Endometrial microvascular endothelial cells (primary cell): ENCODE measurements around the gene TAL1. TPM values are rescaled to one million over a fixed set of nuclear protein-coding genes. Genes with fewer than 3 reads are reported as not detected.

Experiments
- in situ Hi-C: cut with HindIII; loops from 2 replicates; pipeline ENCODE4 v1.10.0; 2017; ENCODE audit warnings: low sequenced_read_pairs, low pct_unique_long_range_greater_than_20kb; ENCODE audit errors: inconsistent ontology term
- total RNA-seq: library from RNA; depleted of rRNA; stranded (reverse); fragments of >200 nt; gene quantifications from one replicate; pipeline ENCODE4 v1.2.3, GENCODE V29; 2015; ENCODE audit errors: inconsistent ontology term

Gene TAL1
- total RNA-seq, 1 donor from 2014 or later, result 22.0 TPM

DNA sequence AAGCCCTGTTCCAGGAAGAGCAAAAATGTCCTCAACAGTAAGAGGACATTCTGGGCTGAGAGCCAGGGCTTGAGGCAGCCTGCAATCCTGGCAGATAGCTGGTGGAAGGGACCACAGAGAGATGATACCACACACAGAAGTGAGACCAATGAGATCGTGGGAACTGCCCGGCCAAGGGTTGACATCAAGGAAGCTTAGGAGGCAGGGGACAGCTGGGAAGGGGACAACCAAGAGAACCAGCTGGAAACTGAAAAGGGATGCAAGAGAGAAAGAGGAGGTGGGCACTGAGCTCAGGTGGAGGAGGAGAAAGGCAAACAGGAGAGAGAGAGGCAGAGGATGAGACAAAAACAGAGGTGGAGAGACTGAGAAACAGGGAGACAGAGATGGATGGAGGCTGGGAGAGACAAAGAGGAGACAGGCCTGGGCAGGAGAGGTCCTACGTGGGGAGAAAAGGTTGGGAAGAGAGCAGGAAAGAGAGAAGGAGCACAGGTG lies 51.4 kb downstream of the TAL1 start:
- in situ Hi-C loops, result no loop called here

DNA sequence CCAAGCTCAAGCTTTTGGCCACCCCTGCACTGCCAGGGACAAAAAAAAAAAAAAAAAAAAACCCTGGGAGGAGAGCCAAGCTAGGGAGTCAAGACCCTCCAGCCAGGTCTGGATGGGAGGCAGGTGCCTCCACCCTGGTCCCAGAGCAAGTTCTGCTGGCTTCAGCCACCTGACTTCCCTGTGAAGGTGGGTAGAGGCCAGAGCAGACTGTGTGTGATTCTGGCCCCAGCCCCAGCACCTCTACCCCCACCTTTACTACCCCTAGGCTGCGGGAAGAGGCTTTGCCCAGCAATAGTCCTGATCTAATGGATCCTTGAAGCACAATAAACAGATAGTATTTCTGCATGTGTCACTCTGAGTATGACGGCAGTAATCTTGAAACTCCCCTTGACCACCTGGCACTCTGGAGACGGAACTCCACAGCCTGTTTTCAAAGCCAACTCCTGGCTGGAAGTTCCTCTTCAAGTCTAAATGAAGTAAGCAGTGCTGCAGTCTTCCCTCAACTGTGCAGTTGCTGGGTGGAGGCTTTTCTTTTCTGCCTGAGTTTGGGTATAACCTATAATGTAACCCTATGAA lies 51.9 kb downstream of the TAL1 start:
- in situ Hi-C loops, result no loop called here

DNA sequence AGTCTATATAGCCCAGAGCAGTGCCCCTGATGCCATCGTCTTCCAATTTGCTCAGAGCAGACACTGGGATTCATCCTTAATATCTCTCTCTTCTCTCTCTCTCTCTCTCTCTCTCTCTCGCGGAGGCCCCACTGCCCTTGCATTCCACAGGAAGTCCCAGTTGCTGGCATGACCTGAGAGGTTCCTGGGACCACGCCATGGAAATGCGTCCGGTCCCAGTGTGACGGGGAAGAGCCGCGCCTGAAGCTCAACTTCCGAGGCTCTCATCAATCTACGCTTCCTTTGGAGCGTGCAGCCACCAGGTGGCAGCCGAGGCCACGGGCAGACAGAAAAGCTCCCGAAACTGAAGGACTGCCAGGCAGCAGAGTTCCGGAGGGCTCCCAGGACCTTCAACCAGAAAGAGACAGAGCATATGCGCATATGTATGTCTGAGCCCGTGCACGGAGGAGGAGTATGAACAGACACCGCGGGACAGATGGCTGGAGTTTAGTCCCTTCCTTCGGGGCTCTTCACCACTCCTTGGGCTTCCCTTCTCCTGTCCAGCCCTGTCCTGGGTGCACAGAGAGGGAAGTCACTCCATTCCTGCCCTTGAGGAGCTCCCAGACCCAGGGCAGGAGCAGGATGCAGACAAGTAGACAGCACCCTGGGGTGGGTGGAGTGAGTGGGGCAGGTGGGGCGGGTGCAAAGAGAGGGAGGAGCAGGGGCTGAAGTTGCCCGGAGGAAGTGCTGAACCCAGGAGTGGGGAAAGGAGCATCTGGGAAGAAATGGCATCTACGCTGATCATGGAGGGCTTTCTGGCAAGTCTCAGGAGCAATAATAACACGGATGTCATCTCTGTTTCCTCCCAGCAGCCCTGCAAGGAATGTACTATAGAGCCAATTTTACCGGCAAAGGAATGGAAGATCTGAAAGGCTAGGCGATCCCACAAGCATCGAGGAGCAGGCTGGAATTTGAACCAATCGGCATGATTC lies 52.7 kb downstream of the TAL1 start:
- in situ Hi-C loops, result no loop called here

DNA sequence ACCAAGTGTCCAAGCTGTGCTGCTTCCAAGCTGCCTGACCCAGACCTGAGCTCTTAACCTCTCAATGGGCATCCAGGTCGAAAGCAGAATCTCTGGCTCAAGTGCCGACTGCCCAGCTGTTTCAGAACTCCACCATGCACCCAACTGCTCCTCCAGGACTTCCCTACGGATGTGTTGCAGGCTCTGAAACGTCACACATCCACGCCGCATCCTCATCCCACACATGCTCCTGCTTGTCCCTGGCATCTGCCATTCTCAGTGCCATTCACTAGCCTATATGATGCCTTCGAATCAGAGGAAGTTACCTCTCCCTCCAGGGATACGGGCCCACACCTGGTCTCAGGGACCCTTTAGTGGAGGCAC lies 53.4 kb downstream of the TAL1 start:
- in situ Hi-C loops, result no loop called here

DNA sequence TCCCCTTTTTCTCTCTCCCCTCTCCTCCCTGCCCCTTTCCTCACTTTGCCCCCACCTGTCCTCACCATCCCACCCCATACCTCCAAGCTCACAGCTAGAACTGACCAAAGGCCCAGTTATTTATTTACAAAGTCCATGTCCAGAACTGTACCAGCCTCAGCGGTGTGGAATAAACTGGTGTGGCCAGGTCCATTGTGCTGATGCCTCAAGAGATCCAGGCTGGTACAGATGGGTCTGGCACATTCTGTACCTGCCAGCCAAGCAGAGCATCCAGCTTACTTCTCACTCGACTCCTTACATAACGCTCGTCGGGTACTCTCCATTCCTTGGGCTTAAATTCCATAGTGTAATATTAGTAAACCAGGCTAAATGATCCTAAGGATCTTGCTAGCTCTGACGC lies 54.0 kb downstream of the TAL1 start:
- in situ Hi-C loops, result no loop called here

DNA sequence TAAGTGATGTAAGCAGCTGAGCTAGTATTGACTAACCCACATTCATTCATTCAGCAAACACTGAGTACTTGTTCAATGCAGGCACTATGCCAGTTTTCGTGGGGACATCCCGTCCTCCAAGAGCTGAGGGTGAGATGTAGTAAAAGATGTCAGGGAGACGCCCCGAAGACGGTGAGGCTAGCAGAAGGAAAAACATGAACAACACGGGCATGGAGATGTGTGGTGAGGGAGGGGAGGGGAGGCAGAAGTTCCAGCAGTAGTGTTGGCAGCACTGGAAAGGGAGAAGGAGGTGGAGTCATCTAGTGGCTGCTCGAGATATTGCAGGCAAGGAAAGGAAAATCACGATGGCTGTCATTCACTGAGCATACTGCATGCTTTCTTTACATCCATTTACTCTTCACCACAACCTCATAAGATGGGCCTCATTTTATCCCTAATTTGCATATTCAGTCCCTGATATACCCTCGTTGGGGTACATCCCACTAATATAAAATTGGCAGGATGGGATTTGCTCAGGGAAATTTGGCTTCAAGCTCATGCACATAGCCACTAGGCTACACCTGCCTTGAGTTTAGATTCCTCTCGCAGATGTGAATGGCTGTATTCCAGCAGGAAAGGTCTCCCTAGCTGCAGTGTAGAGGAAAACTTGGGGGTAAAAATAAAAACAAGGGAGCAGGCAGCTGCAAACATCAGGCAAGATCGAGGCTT lies 56.6 kb downstream of the TAL1 start:
- in situ Hi-C loops, result no loop called here

DNA sequence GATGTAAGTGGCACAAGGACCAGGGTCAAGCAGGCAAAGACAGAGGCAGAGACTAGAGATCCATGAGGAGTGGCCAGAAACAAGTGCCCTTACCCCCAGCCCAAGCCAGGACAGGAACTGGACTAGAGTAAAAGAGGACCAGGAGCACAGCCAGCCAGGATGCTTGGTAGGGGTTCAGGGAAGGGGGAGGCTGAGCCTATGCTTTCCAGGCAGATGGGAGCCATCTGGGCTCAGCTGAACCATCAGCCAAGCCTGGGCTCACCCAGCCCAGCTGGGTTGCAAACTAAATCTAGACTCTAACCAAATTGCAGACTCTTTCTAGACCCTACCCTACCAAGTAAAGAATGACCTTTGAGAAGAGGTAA lies 57.4 kb downstream of the TAL1 start:
- in situ Hi-C loops, result no loop called here

DNA sequence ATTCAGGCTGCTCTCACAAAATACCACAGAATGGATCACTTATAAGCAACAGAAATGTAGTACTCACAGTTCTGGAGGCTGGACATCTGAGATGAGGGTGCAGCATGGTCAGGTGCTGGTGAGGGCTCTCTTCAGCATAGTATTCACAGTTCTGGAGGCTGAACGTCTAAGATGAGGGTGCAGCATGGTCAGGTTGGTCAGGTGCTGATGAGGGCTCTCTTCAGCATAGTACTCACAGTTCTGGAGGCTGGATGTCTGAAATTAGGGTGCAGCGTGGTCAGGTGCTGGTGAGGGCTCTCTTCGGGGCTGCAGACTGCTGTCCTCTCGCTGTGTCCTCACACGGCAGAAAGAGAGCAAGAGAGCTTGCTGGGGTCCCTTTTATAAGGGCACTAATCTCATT lies 59.2 kb downstream of the TAL1 start:
- in situ Hi-C loops, result no loop called here

Other genes starting within 250 kb of the TAL1 start
- not detected for gene CYP4X1, start 208.6 kb downstream of the TAL1 start, total RNA-seq
- not detected for gene CYP4Z1, start 165.0 kb downstream of the TAL1 start, total RNA-seq
- not detected for gene CYP4A22, start 94.8 kb downstream of the TAL1 start, total RNA-seq
- not detected for gene PDZK1IP1, start 42.2 kb downstream of the TAL1 start, total RNA-seq
- gene STIL, start 81.9 kb upstream of the TAL1 start, total RNA-seq, result 23.5 TPM
- gene CMPK1, start 101.6 kb upstream of the TAL1 start, total RNA-seq, result 79.6 TPM
- not detected for gene FOXE3, start 184.1 kb upstream of the TAL1 start, total RNA-seq
- gene FOXD2, start 205.8 kb upstream of the TAL1 start, total RNA-seq, result 0.28 TPM